Rectal smooth muscle tissue (tissue), 1 donor: ENCODE data around the gene METTL25.

Experiments used
- H3K27ac ChIP-seq: one replicate; pipeline ENCODE4 v1.7.0; 2013; ENCODE audit warnings: low read depth, low read length, inconsistent platforms
- H3K27me3 ChIP-seq: one replicate; pipeline ENCODE4 v1.7.0; 2013; ENCODE audit warnings: low read length; ENCODE audit not compliant: control insufficient read depth, insufficient read depth
- H3K36me3 ChIP-seq: one replicate; pipeline ENCODE4 v1.7.0; 2013; ENCODE audit warnings: low read length; ENCODE audit not compliant: control insufficient read depth, insufficient read depth
- H3K4me1 ChIP-seq: one replicate; pipeline ENCODE4 v1.7.0; 2013; ENCODE audit warnings: low read length; ENCODE audit not compliant: control insufficient read depth, insufficient read depth
- H3K4me3 ChIP-seq: one replicate; pipeline ENCODE4 v1.7.0; 2013; ENCODE audit warnings: low read length
- H3K9ac ChIP-seq: one replicate; pipeline ENCODE4 v1.7.0; 2013; ENCODE audit warnings: low read length

The METTL25 gene

GRCh38 chr12:82411546-82412230 is 53.4 kb downstream of the METTL25 start:
- no peaks in the 10 kb centered on the region for H3K27me3 ChIP-seq
- H3K4me1 ChIP-seq = no peaks in the 10 kb centered on the region
- no peaks in the 10 kb centered on the region for H3K36me3 ChIP-seq
- H3K27ac ChIP-seq = no peak overlapping the region
- no peak overlapping the region for H3K9ac ChIP-seq
- H3K4me3 ChIP-seq = no peak overlapping the region

GRCh38 chr12:82412246-82412645 is 53.9 kb downstream of the METTL25 start:
- no peak overlapping the region for H3K4me3 ChIP-seq
- H3K36me3 ChIP-seq = no peaks in the 10 kb centered on the region

GRCh38 chr12:82414044-82414443 is 55.7 kb downstream of the METTL25 start:
- H3K4me1 ChIP-seq = no peaks in the 10 kb centered on the region
- H3K4me3 ChIP-seq = no peak overlapping the region
- no peaks in the 10 kb centered on the region for H3K27me3 ChIP-seq
- H3K27ac ChIP-seq = no peak overlapping the region
- no peaks in the 10 kb centered on the region for H3K36me3 ChIP-seq
- no peak overlapping the region for H3K9ac ChIP-seq

More at GRCh38 chr12:82412246-82412645, 53.9 kb downstream of the METTL25 start:
- Histone ChIP-seq H3K4me1 (no peaks in the 10 kb centered on the region), H3K27me3 (no peaks in the 10 kb centered on the region), H3K27ac (no peak overlapping the region), H3K9ac (no peak overlapping the region)

- Histone ChIP-seq H3K4me3 (no peak overlapping the region), H3K27ac (no peak overlapping the region), H3K4me1 (no peaks in the 10 kb centered on the region), H3K27me3 (no peaks in the 10 kb centered on the region), H3K36me3 (no peaks in the 10 kb centered on the region), H3K9ac (no peak overlapping the region)
Observed at GRCh38 chr12:82414926-82415325, 56.6 kb downstream of the METTL25 start.

GRCh38 chr12:82415402-82415801 is 57.1 kb downstream of the METTL25 start:
- Histone ChIP-seq H3K4me3 (no peak overlapping the region), H3K9ac (no peak overlapping the region), H3K4me1 (no peaks in the 10 kb centered on the region), H3K27ac (no peak overlapping the region), H3K27me3 (no peaks in the 10 kb centered on the region), H3K36me3 (no peaks in the 10 kb centered on the region)

GRCh38 chr12:82425241-82425640 is 66.9 kb downstream of the METTL25 start:
- Histone ChIP-seq H3K27me3 (no peaks in the 10 kb centered on the region), H3K36me3 (no peaks in the 10 kb centered on the region), H3K4me3 (no peak overlapping the region), H3K4me1 (no peaks in the 10 kb centered on the region), H3K27ac (no peak overlapping the region), H3K9ac (no peak overlapping the region)

- H3K4me3 ChIP-seq = no peak overlapping the region
- no peaks in the 10 kb centered on the region for H3K36me3 ChIP-seq
- no peak overlapping the region for H3K9ac ChIP-seq
- H3K4me1 ChIP-seq = no peaks in the 10 kb centered on the region
- H3K27me3 ChIP-seq = no peaks in the 10 kb centered on the region
- H3K27ac ChIP-seq = no peak overlapping the region
Observed at GRCh38 chr12:82426081-82426480, 67.8 kb downstream of the METTL25 start.

GRCh38 chr12:82426586-82426985 is 68.3 kb downstream of the METTL25 start:
- H3K36me3 ChIP-seq = no peaks in the 10 kb centered on the region
- no peaks in the 10 kb centered on the region for H3K4me1 ChIP-seq
- H3K9ac ChIP-seq = no peak overlapping the region
- H3K27me3 ChIP-seq = no peaks in the 10 kb centered on the region
- H3K27ac ChIP-seq = no peak overlapping the region
- H3K4me3 ChIP-seq = no peak overlapping the region

- H3K9ac ChIP-seq = no peak overlapping the region
- no peak overlapping the region for H3K4me3 ChIP-seq
- H3K36me3 ChIP-seq = no peaks in the 10 kb centered on the region
- no peak overlapping the region for H3K27ac ChIP-seq
- H3K27me3 ChIP-seq = no peaks in the 10 kb centered on the region
- H3K4me1 ChIP-seq = no peaks in the 10 kb centered on the region
Observed at GRCh38 chr12:82430541-82431145, 72.3 kb downstream of the METTL25 start.

- Histone ChIP-seq H3K36me3 (no peaks in the 10 kb centered on the region), H3K27ac (no peak overlapping the region), H3K4me1 (no peaks in the 10 kb centered on the region), H3K9ac (no peak overlapping the region), H3K27me3 (no peaks in the 10 kb centered on the region), H3K4me3 (no peak overlapping the region)
Observed at GRCh38 chr12:82434392-82434911, 76.1 kb downstream of the METTL25 start.

GRCh38 chr12:82436354-82436753 is 78.0 kb downstream of the METTL25 start:
- H3K9ac ChIP-seq = no peak overlapping the region
- no peak overlapping the region for H3K27ac ChIP-seq
- H3K4me1 ChIP-seq = no peaks in the 10 kb centered on the region
- no peaks in the 10 kb centered on the region for H3K27me3 ChIP-seq
- H3K36me3 ChIP-seq = no peaks in the 10 kb centered on the region
- H3K4me3 ChIP-seq = no peak overlapping the region

- Histone ChIP-seq H3K36me3 (no peaks in the 10 kb centered on the region), H3K27me3 (no peaks in the 10 kb centered on the region), H3K4me1 (no peaks in the 10 kb centered on the region), H3K9ac (no peak overlapping the region), H3K4me3 (no peak overlapping the region), H3K27ac (no peak overlapping the region)
Observed at GRCh38 chr12:82437744-82438143, 79.4 kb downstream of the METTL25 start.

GRCh38 chr12:82438356-82438755 is 80.0 kb downstream of the METTL25 start:
- Histone ChIP-seq H3K4me1 (no peaks in the 10 kb centered on the region), H3K9ac (no peak overlapping the region), H3K4me3 (no peak overlapping the region), H3K36me3 (no peaks in the 10 kb centered on the region), H3K27me3 (no peaks in the 10 kb centered on the region), H3K27ac (no peak overlapping the region)
